SH-SY5Y (cell line): ENCODE measurements around the gene CD209.

Experiments
- GATA2 ChIP-seq: IDR thresholded peaks from 2 replicates; pipeline ENCODE4 v1.6.1; 2011; ENCODE audit warnings: mild to moderate bottlenecking, low read depth, low read length
- GATA3 ChIP-seq: IDR thresholded peaks from 2 replicates; pipeline ENCODE4 v1.6.1; 2011; ENCODE audit warnings: low read depth, mild to moderate bottlenecking, low read length, moderate library complexity

Gene CD209, protein sequence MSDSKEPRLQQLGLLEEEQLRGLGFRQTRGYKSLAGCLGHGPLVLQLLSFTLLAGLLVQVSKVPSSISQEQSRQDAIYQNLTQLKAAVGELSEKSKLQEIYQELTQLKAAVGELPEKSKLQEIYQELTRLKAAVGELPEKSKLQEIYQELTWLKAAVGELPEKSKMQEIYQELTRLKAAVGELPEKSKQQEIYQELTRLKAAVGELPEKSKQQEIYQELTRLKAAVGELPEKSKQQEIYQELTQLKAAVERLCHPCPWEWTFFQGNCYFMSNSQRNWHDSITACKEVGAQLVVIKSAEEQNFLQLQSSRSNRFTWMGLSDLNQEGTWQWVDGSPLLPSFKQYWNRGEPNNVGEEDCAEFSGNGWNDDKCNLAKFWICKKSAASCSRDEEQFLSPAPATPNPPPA

DNA sequence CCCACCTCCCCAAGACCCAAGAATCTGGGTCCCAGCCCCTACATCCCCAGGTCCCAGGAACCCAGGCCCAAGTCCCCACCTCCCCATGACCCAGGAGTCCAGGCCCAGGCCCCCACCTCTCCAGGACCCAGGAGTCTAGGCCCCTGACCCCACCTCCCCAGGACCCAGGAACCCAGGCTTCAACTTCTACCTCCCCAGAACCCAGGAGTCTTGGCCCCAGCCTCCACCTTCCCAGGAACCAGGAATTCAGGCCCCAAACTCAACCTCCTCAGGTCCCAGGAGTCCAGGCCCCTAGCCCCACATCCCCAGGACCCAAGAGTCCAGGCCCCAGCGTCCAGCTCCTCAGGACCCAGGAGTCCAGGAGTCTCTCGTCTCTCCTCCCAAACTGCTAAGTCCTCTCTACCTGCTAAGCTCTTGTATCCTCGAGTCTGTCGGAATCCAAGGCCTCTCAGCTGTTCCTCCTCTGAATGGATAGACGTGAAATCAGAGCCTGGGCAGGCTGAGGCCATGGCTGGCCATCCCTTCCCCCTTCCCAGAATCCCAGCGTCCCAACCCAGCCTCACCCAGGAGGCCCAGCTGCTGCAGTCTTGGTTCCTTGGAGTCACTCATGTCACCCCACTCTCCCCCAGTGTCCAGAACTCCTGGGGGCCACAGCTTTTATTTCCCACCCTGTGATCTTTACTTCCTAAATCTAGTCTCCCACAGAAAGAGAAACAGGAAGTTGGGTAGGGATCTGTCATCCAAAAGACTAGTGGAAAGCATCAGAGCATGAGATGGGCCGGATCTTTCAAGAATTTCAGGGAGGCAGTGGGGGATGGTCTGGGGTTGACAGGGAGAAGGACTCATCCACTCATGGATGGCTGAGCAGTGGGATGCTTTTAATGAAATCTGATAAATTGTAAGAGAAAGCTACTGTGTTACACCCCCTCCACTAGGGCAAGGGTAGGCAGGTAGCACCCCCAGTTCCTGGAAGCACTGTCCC lies at the start of gene CD209:
CD209 (minus strand) TSS at position 632 of the 982 bp plus-strand sequence; CDS start at position 609, 23 bp downstream.
- TF ChIP-seq GATA3, result no peak
- no peak for TF ChIP-seq GATA2

DNA sequence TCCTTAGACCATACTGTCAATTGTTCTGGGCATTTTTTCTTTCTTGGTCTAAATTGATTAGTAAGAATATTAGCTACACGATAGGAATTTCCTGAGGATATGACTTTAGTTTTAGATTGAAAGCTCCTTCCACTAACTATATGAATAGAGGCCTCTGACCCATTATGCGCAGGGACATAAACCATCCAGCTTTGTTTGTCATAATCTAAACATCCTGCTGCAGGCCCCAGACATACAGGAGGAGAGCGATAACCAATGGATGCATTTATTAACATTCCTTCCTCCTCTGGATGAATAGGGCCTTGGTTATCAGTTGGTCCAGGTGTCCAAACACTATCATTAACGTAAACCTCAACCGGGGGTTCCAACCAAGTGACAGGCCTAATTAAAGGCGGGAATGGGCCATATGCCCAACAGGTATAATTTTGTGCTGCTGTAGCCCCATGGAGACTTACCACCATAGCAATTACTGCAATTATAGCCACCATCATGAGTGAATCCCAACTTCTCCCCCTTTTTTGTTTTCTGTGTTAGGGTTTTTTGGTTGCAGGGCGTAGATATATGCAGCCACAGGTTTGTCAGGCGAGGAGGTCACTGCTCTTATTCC lies 48.3 kb upstream of the CD209 start:
- no peak for TF ChIP-seq GATA3
- no peak for TF ChIP-seq GATA2

DNA sequence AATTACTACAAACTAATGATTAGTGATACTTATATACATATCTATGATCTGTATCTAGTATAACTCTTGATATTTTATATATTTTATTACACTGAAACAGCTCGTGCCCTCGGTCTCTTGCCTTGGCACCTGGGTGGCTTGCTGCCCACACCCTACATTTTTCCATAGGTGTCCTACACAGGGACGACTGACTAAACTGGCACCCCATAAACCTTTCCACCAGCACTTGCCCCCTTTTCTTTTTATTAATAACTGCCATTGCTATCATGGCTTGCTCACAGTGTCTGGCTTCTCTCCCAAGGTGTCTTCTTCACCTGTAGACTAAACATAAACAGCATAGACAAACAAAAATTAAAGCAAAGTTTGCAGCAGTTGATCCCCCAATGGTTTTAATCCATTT lies 46.2 kb upstream of the CD209 start:
- TF ChIP-seq GATA3 (no peak), GATA2 (no peak)

DNA sequence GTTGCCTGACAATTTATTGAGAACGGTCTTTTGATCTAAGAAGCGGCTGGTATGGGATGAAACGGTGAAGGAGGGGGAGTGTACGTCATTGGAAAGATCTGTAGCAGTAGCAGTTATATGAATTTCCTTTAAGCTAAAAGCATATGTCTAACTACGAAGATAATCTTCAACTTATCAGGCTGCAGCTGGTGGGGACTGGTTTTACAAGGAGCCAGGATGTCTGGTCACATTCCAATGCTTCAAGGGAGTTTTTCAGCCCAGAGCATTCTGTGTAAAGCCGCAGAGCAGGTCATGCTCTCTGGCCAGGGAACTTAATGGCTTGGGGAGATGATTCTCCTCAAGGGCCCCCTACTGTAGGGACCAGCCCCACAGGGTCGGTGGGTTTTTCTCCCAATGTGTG lies 44.9 kb upstream of the CD209 start:
- TF ChIP-seq GATA3 (no peak), GATA2 (no peak)

DNA sequence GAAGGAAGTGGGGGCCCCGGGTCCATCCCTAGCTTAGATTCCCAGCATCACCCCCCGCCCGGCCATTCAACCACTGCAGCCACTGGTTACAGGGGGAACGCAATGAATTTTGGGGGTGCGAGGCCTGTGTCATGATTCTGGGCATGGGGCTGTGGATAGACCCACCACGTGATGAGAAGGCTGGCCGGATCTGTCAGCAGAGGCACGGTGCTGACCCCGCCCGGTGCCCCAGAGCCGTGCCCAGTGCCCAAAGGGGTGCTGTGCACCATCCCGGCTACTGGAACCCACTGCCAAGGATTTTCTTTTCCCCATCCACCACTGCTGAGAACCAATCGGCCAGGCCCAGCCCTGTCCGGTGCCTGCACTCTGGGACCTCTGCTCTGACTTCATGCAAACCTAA lies 43.1 kb upstream of the CD209 start:
- TF ChIP-seq GATA3, result no peak
- TF ChIP-seq GATA2, result no peak

DNA sequence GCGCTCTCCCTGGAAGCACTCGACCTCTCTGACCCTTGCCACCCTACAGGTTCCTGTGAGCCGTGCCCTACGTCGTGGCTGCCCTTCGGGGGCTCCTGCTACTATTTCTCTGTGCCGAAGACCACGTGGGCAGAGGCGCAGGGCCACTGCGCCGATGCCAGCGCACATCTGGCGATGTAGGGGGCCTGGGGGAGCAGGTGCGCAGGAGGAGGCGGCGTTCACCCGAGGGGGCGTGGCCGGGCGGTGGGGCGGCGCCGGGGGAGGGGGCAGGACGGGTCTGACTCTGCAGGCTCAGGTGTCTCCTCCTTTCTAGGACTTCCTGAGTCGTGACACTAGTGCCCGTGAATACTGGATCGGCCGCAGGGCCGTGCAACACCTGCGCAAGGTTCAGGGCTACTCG lies 42.1 kb upstream of the CD209 start:
- TF ChIP-seq GATA2 (no peak), GATA3 (no peak)

DNA sequence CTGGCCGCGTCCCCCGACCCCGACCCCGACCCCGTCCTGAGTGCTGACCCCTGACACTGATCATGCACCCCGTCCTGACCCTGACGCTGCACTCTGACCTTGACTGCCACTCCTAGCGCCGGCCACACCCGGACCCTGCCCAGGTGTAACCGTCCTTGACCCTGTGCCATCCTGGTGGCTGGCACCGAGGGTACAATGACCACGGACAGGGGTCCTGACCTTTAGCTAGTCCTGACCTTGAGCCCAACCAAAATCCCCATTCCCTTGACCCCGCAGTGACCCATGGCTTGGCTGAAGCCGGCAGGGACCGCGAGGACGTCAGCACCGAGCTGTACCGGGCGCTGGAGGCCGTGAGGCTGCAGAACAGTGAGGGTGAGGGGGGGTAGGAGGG lies 41.6 kb upstream of the CD209 start:
- TF ChIP-seq GATA3 (no peak), GATA2 (no peak)

DNA sequence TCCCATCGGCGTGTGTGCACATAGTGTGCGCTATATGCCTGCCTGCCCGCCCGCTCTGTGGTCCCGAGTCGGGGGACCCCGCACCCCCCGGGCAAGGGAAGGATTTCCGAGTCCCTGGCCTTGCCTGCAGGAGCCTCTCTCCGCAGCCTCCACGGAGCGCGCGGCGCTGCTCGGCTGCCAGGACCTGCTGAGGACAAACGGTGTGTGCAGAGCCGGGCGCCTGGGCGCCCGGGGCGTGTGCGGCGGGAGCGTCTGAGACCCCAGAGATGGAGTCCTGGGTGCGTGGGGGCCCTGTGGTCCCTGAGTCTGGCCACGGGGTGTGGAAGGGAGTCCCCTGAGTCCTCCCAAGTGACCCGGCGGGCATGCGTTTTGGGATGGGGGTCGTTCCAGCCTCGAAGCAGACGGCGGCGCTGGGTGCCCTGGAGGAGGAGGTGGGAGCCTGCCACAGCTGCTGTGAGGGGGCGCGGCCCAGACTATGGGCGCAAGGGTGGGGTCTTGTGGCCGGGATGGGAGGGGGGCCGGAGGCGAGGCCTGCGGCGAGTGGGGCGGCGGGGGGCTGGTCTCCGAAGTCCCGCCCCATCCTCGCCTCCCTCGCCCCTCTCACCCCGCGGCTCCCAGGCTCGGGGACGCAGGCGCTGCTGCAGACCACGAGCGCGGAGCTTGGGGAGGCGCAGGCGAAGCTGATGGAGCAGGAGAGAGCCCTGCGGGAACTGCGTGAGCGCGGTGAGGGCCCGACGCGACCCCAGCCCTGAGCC lies 41.0 kb upstream of the CD209 start:
- TF ChIP-seq GATA2 (no peak), GATA3 (no peak)

DNA sequence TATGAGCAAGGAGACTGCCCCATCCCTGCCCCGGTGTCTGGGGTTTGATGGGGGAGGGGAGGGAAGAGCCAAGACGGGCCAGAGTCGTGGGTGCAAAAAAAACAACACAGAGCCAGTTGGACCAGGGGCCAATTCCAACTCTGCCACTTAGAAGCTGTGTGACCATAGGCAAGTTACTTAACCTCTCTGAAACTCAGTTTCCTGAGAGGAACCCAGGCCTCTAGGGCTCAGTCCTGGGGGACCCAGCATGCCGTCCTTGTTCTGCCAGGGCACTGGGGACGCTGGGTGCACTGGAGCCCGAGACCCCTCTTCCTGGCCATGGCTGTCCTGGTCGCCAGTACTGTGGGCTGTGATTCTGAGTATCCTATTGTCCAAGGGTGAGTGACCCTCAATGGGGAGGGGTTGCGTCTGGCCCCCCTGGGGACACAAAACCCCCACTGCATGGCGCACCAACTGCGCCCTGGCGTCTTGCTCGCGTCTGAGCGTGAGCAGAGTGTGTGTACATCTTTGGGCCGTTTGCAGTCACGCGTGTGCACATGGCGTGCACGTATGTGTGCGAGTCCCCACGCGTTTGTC lies 40.4 kb upstream of the CD209 start:
- TF ChIP-seq GATA3, result no peak
- no peak for TF ChIP-seq GATA2

DNA sequence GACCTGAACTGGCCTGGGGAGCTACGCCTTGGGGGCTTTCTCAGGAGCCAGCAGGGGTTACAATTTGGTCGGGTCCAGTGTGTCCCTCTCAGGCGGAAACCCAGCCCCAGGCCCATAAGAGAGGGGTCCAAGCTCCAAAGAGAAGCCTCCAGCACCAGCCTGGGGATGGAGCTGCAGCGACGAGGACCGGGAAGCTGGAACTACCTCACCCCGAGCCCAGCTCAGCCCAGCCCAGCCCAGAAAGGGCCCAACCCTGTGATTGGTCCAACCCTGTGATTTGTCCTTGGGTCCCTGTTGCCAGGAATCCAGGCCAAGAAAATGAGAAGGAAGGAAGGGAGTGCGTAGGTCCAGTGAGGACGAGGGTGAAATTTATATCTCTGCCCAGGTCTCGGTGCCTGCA lies 39.8 kb upstream of the CD209 start:
- TF ChIP-seq GATA2, result no peak
- TF ChIP-seq GATA3, result no peak

DNA sequence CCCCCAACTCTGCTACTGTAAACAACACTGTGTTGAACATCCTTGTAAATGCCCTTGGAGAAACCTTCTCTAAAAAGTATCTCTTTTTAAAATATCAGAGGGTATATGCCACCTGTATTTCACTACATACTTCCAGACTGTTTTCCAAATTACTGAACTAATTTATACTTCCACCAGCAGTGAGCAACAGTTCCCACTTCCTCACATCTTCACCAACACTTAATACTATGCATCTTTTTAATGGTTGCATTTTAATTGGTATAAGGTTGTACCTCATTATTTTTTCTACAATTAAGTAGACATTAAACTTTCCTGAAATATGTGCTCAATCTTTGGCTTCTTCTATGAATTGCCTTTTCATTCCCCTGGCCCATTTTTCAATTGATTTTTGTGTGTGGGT lies 37.5 kb upstream of the CD209 start:
- TF ChIP-seq GATA3 (no peak), GATA2 (no peak)

DNA sequence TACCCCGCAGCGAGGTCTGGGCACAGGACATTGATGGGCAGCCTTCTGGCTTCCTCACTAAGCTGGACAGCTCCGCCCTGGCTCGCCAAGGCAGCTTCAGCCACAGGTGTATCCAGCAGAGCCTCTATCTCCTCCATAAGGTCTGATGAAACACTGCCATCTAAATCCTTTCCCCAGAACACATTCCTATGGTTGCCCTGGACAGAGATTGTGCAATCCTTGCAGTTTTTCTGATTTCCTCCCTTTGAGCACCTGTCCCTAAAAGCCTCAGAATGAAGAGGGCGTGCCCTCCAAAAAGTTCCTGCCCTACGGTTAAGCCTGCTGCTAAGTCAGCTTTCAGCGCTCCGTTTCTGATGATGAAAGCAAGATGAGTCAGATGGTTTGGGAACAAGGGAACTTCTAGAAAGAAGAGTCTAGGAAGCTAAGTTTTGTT lies 36.7 kb upstream of the CD209 start:
- TF ChIP-seq GATA3, result no peak
- no peak for TF ChIP-seq GATA2

DNA sequence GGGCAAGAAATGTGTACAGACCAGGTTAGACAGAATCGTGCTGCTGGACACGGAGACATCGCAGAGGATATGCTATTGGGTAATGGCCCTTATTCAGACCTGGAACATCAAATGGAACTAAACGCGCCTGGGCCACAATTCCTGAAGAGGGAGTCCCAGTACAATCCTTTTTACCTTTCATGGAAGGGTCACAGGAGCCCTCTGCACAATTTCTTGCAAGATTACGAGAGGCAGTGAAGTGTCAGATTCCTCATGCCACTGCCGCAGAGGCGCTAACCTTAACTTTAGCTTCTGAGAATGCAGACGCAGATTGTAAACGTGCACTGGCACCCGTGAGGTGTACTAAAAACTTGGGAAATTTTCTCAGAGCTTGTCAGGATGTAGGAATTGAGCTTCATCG lies 33.8 kb upstream of the CD209 start:
- TF ChIP-seq GATA3, result no peak
- no peak for TF ChIP-seq GATA2

DNA sequence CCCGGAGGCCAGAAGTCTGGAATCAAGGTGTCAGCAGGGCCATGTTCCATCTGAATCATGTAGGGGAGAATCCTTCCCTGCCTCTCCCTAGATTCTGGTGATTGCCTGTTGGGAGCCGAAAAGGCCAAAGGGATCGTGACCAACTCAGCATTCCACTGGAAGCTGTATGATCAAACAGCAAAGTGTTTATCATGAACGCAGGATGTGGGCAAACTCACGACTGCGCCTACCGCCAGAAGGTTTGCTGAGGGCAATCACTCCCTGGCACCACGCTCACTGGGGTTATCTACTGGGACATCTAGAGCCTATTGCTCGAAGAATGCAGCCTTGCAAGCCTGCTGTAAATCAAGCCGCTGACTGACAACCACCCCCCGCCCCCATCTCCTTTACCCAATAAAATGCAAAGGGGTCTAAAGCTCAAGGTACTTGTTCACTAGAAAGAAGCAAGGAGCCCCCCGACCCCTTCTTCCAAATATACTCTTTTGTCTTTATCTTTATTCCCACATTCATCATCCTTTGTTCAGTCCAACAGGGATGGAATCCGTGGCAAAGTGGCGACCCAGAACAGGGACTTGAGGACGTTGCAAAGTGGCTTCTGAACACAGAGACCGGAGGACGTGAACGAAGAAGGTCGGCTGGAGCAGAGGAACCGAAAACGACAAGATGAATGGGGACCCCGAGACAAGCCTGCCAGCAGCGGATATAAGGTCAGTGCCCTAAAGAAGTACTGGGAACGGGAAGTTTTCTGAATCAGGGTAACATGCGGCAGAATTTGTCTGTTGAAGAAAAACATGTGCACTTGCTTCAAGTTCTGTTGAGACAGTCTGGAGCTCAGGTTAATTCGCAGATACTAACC lies 32.5 kb upstream of the CD209 start:
- no peak for TF ChIP-seq GATA3
- TF ChIP-seq GATA2, result peak; percentile 38; the same call in 1 of the 2 replicates
